Inflammatory macrophage (primary cell): ENCODE data around the gene TEF.

ENCODE experiments used
- DNase-seq, 2 donors: peaks; one replicate each; pipeline ENCODE4 v3.0.0-alpha.2; 2020 to 2022
- total RNA-seq, 18 experiments: gene quantifications; one replicate each; lab custom pipeline; 2026; ENCODE audit warnings: mixed read lengths in 6 of 18, inconsistent platforms in 2 of 18; lab: John Stamatoyannopoulos, UW

Gene TEF, protein sequence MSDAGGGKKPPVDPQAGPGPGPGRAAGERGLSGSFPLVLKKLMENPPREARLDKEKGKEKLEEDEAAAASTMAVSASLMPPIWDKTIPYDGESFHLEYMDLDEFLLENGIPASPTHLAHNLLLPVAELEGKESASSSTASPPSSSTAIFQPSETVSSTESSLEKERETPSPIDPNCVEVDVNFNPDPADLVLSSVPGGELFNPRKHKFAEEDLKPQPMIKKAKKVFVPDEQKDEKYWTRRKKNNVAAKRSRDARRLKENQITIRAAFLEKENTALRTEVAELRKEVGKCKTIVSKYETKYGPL
- 0.77 to 22.4 (median 12.1) reads per million in 18 experiments for total RNA-seq

DNA sequence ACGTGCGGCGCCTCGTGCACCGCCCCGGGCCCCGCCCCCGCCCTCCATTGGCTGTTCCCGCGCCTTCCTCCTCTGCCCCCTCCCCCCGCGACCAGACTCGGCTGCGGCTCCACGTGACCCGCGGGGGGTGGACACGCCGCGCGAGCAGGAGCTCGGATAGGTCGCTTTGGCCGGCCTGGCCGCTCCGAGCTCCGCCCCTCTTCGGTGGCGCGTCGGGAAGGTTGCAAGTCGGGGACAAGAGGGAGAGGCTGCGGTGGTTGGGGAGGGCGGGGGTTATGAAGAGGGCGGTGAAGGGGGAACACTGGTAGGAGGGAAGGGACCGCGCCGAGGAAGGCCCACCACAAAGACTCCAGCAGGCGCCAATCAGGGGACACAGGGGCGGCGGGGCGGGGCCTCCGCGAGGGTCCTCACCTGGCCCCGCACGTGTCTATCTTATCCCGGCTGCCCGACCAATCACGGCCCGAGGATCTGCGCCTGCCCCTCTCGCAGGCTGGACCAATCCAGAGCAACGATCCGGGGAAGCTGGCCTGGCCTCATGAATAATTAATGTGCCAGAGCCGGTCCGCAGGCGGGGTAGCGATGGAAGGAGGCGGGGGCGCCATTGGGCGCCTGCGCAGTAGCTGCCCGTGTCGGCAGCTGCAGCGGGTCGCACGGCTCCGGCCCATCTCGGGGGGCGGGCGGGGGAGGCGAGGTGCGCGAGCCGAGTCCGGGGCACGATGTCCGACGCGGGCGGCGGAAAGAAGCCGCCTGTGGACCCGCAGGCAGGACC is at the start of gene TEF:
Gene TEF, plus strand, starts transcription at position 614 of the 769 bp plus-strand sequence. Its CDS starts 103 bp downstream, at position 717.
- peak; percentile 97 to 99 for DNase-seq

- DNase-seq, result no peak
Observed at GRCh38 chr22:41332217-41332939, 49.4 kb upstream of the TEF start.

DNA sequence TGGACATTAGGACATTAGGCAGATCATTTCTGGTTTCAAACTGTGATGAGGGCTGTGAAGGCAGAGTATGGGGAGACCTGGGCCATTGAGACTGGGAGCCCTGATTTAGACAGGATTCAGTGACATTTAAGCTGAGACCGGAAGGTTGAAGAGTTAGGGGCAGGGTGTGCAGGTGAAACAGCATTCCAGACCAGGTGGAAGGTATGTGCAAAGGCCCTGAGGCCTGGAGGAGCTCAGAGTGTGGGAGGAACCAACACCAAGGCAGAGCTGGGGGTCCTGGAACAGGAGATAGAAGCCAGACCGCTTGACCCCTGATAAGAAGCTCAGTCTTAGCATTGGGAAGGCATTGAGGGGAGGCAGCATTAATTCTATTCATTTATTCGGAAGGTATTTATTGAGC is 47.9 kb upstream of the TEF start:
- no peak for DNase-seq

GRCh38 chr22:41334215-41334614 is 47.5 kb upstream of the TEF start:
- no peak for DNase-seq

DNA sequence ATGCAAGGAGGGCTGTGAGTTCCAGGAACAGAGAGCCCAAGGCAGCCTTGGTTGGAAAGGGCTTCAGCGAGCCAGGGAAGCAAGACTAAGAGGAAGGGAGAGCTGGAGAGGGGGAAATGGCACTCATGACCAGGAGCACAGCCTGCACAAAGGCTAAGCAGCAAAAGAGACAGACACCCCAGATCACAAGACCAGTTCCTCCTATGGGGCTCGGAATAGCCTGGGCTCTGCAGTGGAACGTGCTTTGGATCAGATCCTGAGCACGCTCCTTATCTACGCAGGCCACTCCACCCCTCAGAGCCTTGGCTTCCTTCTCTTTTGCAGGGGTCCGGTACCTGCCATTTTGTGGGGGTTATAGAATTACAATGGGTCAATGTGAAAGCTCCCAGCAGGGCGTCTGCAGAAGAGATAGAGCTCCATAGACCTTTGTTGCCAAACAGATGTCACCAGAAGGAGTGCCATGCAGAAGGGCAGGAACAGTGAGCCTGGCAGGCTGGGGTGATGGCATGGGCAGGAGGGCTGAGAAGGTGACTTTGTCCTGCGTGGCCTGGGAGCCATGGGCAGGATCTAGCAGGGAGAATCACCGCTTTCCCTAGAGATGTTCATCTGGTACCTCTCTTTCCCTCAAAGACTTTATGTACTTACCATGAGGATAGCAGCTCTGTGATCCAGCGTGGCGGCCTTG is 46.6 kb upstream of the TEF start:
- peak in 1 of 2 donors; percentile 7 for DNase-seq

- DNase-seq, result no peak
Observed at GRCh38 chr22:41338614-41339212, 43.0 kb upstream of the TEF start.

- DNase-seq, result no peak
Observed at GRCh38 chr22:41339823-41340222, 41.9 kb upstream of the TEF start.

DNA sequence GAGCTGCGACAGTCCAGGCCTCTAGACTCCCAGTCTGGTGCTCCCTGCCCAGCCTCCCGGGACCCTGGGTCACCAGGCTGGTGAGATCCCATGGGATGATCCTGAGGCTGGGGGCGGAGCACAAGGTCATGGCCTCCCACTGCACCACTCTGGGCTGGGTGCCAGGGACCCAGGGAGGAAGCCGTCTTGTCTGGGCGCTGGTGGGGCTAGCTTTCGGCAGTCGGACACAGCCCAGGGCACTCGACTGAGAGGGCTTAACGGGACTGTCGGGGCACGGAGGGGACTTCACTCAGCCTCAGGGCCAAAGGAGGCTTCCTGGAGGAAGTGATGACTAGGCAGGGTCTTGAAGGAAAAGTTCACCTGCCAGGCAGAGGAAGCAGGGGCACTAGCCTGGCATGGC is 41.4 kb upstream of the TEF start:
- no peak for DNase-seq

GRCh38 chr22:41341012-41341411 is 40.7 kb upstream of the TEF start:
- DNase-seq, result no peak

DNA sequence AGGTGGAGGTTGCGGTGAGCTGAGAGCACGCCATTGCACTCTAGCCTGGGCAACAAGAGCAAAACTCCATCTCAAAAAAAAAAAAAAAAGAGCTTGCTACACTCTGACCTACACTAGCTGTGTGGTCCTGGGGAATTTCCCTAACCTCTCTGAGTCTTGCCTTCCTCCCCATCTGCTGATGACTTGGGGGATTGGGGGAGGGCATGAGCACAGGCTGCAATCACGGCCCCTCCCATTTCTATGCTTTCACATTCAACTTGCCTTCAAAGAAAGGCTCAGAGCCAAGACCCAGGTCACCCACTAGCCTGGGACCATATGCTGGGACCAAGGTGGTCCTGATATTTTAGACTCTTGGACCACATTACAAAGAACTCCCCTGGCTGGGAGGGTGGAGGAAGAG is 39.8 kb upstream of the TEF start:
- no peak for DNase-seq

GRCh38 chr22:41343300-41343699 is 38.4 kb upstream of the TEF start:
- DNase-seq, result no peak

- DNase-seq, result no peak
Observed at GRCh38 chr22:41343717-41344116, 38.0 kb upstream of the TEF start.

GRCh38 chr22:41344189-41344788 is 37.5 kb upstream of the TEF start:
- no peak for DNase-seq

- DNase-seq, result no peak
Observed at GRCh38 chr22:41345807-41346335, 35.9 kb upstream of the TEF start.

DNA sequence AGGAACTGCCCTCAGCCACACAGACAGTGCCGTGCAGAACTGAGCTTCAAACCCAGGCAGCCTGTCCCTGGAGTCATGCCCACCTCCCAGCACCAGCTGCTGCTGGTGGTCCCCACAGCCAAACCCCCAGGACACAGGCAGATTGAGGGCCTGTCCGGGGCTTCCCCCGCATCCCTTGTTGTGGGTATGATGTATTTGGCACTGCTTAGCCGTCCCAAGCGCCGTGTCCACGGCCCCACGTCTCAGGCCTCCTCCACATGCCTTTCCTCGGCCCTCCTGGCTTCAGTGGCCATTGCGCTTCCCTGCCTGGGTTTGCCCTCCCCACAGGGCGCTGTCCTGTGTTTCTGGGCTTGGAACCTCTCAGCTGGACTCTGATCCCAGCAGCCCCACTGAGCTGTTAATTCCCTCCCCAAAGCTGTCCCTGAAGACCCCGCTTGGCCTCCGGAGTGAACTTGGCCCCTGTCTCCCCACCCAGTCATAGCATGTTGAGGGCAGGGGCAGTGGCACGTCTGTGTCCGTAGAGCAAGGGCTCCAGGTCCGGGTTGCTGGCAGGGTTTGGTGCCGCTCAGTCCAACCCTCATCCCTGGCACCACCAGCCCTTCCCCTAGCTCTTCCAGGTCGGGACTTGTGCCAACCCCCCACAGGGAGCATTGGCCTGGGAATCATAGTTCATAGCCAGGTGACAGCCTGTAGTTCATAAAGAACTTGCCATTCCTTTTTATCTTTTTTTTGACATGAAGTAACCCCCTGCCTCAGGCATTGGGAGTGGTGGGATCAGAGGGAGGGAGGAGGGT is 34.5 kb upstream of the TEF start:
- no peak for DNase-seq

GRCh38 chr22:41348964-41349484 is 32.7 kb upstream of the TEF start:
- no peak for DNase-seq

GRCh38 chr22:41350087-41350486 is 31.7 kb upstream of the TEF start:
- no peak for DNase-seq

GRCh38 chr22:41351011-41351410 is 30.7 kb upstream of the TEF start:
- no peak for DNase-seq

DNA sequence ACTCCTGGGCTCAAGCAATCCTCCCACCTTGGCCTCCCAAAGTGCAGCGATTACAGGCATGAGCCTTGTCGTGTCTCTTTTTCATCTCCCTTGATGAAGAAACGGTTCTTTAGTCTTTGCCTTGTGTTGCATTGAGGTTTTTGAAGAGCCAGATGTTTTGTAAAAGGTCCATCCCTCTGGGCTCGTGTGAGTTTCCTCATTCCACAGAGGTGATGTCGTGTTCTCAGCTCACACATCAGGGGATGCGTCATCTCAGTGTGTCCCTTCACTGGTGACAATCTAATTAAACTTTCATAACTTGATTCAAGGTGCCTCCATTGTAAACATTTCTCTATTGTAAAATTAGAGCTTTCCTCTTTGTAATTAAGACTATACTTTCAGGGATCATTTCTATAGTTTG is 29.7 kb upstream of the TEF start:
- peak in 1 of 2 donors; percentile 24 for DNase-seq

DNA sequence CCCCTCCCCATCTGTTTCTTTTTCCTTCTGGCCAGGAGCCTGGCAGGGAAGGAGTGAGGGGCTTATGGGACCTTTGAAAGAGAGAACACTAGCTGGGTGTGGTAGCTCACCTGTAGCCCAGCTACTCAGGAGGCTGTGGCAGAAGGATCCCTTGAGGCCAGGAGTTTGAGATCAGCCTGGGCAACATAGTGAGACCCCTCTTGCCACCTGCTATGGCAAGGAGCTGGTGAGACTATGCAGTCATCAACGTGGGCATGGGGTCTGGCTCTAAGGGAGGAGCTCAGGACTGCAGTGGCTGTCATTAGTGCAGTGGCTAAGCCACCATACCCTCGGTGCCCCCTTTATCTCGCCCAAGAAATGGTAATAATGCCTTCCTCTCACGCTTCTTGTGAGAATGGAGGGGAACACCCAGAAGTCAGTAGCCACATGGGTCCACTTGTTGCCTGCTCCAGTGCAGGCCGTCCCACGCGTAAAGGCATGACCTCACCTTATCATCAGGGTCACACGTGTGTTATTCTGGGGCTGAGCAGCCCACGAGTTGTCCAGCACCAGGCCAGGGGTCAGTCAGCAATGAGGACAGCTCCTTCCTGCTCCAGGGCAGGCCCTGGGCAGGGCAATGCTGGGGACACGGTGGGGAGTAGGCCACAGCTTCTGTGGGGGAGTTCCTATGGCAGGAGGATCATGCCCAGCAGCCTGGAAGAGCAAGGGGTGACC is 27.7 kb upstream of the TEF start:
- DNase-seq, result peak; percentile 48 to 69
